ENCODE data around the gene IRF9.

The IRF9 gene

GRCh38 chr14:24185026-24185425 lies 24.0 kb downstream of the IRF9 start:
- TF ChIP-seq GABPA (IDR thresholded peaks at IDR 0.05; ENCODE audit: low read depth) (no peak), REST (IDR thresholded peaks at IDR 0.05; ENCODE audit: insufficient replicate concordance, low read depth) (no peak), CTCF (IDR thresholded peaks at IDR 0.05; ENCODE audit: insufficient read depth, low read length) (no peak), POLR2AphosphoS5 (IDR thresholded peaks at IDR 0.05; ENCODE audit: low read depth) (no peak), SPI1 (IDR thresholded peaks at IDR 0.05; ENCODE audit: borderline replicate concordance, low read depth) (no peak)
- Histone ChIP-seq H3K27ac (replicated peaks) (no peak overlapping the region), H3K4me3 (replicated peaks; ENCODE audit: insufficient read depth, low read length) (no peak overlapping the region), H3K27me3 (ENCODE audit: insufficient read depth, poor library complexity, severe bottlenecking) (no peaks in the 10 kb centered on the region)
- DNase-seq (ENCODE audit: low read depth in 1 of 2, low spot score in 1 of 2), result no peak

- TF ChIP-seq CTCF (IDR thresholded peaks at IDR 0.05; ENCODE audit: insufficient read depth, low read length) (no peak), GABPA (IDR thresholded peaks at IDR 0.05; ENCODE audit: low read depth) (no peak), REST (IDR thresholded peaks at IDR 0.05; ENCODE audit: insufficient replicate concordance, low read depth) (no peak), SPI1 (IDR thresholded peaks at IDR 0.05; ENCODE audit: borderline replicate concordance, low read depth) (no peak), POLR2AphosphoS5 (IDR thresholded peaks at IDR 0.05; ENCODE audit: low read depth) (no peak)
- Histone ChIP-seq H3K4me3 (replicated peaks; ENCODE audit: insufficient read depth, low read length) (no peak overlapping the region), H3K27me3 (ENCODE audit: insufficient read depth, poor library complexity, severe bottlenecking) (no peaks in the 10 kb centered on the region), H3K27ac (replicated peaks) (no peak overlapping the region)
- no peak for DNase-seq (ENCODE audit: low read depth in 1 of 2, low spot score in 1 of 2)
These were observed 24.7 kb downstream of the IRF9 start for GRCh38 chr14:24185741-24186140.

GRCh38 chr14:24186831-24187538 lies 25.9 kb downstream of the IRF9 start:
- Histone ChIP-seq H3K4me3 (replicated peaks; ENCODE audit: insufficient read depth, low read length) (no peak overlapping the region), H3K27ac (replicated peaks) (no peak overlapping the region), H3K27me3 (ENCODE audit: insufficient read depth, poor library complexity, severe bottlenecking) (no peaks in the 10 kb centered on the region)
- TF ChIP-seq POLR2AphosphoS5 (IDR thresholded peaks at IDR 0.05; ENCODE audit: low read depth) (no peak), REST (IDR thresholded peaks at IDR 0.05; ENCODE audit: insufficient replicate concordance, low read depth) (no peak), SPI1 (IDR thresholded peaks at IDR 0.05; ENCODE audit: borderline replicate concordance, low read depth) (no peak), GABPA (IDR thresholded peaks at IDR 0.05; ENCODE audit: low read depth) (no peak), CTCF (IDR thresholded peaks at IDR 0.05; ENCODE audit: insufficient read depth, low read length) (no peak)
- no peak for DNase-seq (ENCODE audit: low read depth in 1 of 2, low spot score in 1 of 2)

Measured in HL-60 (cell line).